OCI-M2 (cell line): ENCODE results near the gene SNRNP27.

ENCODE experiments used
- DNase-seq: peaks from one replicate; lab custom pipeline; 2025; ENCODE audit not compliant: unreplicated experiment; lab: John Stamatoyannopoulos, UW

The SNRNP27 gene

GRCh38 chr2:69914950-69915945 lies 21.5 kb downstream of the SNRNP27 start, which contains the start of gene MXD1:
Gene MXD1 (plus strand): TSS chr2:69915109. CDS start chr2:69915331, 222 bp downstream.
- no peak for DNase-seq

- no peak for DNase-seq
These were observed 22.4 kb downstream of the SNRNP27 start for GRCh38 chr2:69916106-69916505.

- no peak for DNase-seq
These were observed 24.1 kb downstream of the SNRNP27 start for GRCh38 chr2:69917852-69918251.

- no peak for DNase-seq
These were observed 24.6 kb downstream of the SNRNP27 start for GRCh38 chr2:69918401-69918800.

GRCh38 chr2:69923116-69923515 lies 29.4 kb downstream of the SNRNP27 start:
- no peak for DNase-seq

GRCh38 chr2:69926849-69927515 lies 33.2 kb downstream of the SNRNP27 start:
- no peak for DNase-seq

- DNase-seq, result no peak
These were observed 38.3 kb downstream of the SNRNP27 start for GRCh38 chr2:69931832-69932595.

GRCh38 chr2:69932596-69932922 lies 38.8 kb downstream of the SNRNP27 start:
- no peak for DNase-seq

GRCh38 chr2:69933254-69933828 lies 39.6 kb downstream of the SNRNP27 start:
- DNase-seq, result no peak

GRCh38 chr2:69933839-69934613 lies 40.3 kb downstream of the SNRNP27 start:
- no peak for DNase-seq

GRCh38 chr2:69934614-69934908 lies 40.8 kb downstream of the SNRNP27 start:
- no peak for DNase-seq

GRCh38 chr2:69935011-69935410 lies 41.3 kb downstream of the SNRNP27 start:
- DNase-seq, result no peak

GRCh38 chr2:69936906-69937305 lies 43.1 kb downstream of the SNRNP27 start:
- DNase-seq, result no peak

- no peak for DNase-seq
These were observed 44.2 kb downstream of the SNRNP27 start for GRCh38 chr2:69937968-69938367.

- DNase-seq, result no peak
These were observed 46.0 kb downstream of the SNRNP27 start for GRCh38 chr2:69939722-69940121.

GRCh38 chr2:69940691-69941090 lies 46.9 kb downstream of the SNRNP27 start:
- DNase-seq, result no peak

GRCh38 chr2:69943000-69943842 lies 49.5 kb downstream of the SNRNP27 start:
- no peak for DNase-seq

GRCh38 chr2:69943843-69944525 lies 50.2 kb downstream of the SNRNP27 start:
- DNase-seq, result no peak

GRCh38 chr2:69944756-69945155 lies 51.0 kb downstream of the SNRNP27 start:
- DNase-seq, result no peak
